Measurements from ENCODE around the gene C17orf67.
A peak's percentile ranks its signal among the peaks of the same experiment; 100 is the strongest.

C17orf67 gene

DNA sequence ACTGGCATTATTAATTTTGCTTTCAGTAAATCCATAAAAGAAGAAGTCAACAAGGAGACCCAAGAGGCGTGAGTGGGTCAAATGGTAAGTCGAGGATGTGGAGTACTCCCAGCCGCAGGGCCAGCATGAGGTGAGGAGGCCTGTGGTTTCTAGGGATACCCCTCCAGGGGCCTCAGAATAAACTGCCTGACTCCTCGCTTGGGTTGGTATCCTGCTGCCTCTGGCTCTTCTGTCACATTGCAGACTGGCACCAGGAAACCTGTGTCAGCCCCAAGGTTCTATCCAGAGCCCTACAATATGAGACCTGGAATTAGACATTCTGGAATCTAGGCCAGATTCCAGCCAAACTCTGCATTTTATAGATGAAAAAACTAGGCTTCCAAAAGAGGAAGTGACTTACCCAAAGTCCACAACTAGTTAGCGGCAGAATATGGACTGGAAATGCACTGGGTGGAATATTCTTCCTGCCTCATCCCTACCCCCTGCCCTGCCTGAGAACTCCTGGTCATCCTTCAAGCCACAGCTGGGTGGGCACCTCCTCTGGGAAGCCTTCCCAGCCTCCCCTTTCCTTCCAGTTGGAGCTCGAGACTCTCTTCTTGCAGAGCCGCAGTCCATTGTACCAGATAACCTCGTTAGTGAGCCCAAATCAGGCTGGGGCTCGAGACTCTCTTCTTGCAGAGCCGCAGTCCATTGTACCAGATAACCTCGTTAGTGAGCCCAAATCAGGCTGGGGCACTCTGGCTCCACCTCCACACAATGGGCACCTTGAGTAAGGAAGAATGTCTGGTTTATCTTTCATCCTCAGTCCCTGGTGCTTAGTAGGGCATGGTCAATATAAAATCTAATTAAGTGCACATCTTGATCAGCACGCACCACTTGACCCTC lies 22.6 kb downstream of the C17orf67 start:
- no peak for DNase-seq
- in situ Hi-C loops (cut with HindIII; ENCODE audit: low pct_ligation_motif_present, low pct_unique_long_range_greater_than_20kb, low sequenced_read_pairs) = no loop called here

DNA sequence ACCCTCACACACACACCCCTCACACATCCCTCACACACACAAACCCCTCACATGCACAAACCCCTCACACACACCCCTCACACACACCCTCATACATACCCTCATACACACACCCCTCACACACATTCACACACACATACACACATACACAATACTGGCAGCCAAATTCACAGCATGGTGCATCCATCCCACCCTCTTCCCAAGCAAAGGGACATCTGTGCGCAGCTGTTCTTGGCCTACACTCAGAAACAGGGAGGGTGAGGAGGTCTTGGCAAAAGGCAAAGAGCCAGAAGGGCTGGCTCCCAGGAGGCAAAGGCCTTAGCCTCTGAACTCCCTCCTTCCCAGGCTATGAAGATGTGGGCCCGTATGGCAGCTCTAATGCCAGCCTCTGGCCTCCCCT lies 23.4 kb downstream of the C17orf67 start:
- in situ Hi-C loops (cut with HindIII; ENCODE audit: low pct_ligation_motif_present, low pct_unique_long_range_greater_than_20kb, low sequenced_read_pairs) = no loop called here
- DNase-seq = no peak

DNA sequence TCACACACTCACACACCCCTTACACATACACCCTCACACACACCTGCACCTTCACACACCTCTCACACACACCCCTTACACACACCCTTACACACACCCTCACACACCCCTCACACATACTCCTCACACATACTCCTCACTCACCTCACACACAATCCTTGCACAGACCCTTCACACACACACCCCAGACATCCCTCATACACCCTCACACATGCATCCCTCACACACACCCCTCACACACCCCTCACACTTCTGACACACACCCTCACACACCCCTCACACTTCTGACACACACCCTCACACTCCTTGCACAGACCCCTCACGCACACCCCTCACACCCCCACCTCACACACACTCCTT lies 23.9 kb downstream of the C17orf67 start:
- in situ Hi-C loops (cut with HindIII; ENCODE audit: low pct_ligation_motif_present, low pct_unique_long_range_greater_than_20kb, low sequenced_read_pairs) = no loop called here
- DNase-seq = no peak

DNA sequence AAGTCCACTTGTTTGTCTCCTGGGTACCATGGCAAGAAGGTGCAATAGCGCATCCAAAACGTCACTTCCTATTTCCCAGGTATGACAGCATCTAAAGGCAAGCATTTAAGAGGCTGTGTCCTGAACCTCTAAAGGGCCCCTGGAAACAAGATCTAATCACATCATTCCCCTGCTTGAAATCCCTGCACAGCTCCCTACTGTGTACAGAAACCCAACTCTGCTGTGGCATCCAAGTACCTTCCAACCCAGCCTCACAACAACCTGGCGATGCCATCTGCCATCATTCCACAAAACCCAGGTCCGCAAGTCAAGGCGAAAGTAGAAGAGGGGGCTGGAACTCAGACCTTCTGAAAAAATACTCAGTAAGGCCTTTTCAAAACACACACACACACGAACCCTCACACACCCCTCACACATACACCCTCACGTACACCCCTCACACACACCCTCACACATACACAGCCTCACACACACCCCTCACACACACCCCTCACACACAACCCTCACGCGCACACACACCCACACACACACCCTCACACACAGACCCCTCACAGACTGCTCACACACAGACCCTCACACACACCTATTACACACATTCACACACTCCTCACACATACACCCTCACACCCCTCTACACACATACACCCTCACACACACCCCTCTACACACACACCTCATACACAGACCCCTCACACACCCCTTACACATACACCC lies 24.5 kb downstream of the C17orf67 start:
- in situ Hi-C loops (cut with HindIII; ENCODE audit: low pct_ligation_motif_present, low pct_unique_long_range_greater_than_20kb, low sequenced_read_pairs) = no loop called here
- no peak for DNase-seq

DNA sequence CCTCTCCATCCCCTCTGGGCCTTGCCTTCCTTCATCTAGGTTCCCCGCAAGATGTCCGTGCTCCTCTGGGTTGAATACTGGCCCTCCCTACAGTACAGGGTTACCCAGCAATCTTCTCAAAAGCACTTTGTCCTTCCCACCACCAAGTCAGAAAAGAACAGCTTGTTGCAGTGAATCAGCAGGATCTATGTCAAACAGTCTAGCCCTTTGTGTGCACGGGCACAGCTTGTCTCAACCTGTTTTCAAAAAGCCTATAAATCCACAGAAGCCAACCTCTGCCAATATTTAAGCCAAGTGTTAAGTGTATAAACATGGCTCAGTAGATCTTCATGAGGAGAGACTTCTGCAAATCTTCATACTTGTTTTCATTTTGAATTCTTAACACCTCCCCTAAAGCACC lies 25.2 kb downstream of the C17orf67 start:
- in situ Hi-C loops (cut with HindIII; ENCODE audit: low pct_ligation_motif_present, low pct_unique_long_range_greater_than_20kb, low sequenced_read_pairs) = no loop called here
- no peak for DNase-seq

DNA sequence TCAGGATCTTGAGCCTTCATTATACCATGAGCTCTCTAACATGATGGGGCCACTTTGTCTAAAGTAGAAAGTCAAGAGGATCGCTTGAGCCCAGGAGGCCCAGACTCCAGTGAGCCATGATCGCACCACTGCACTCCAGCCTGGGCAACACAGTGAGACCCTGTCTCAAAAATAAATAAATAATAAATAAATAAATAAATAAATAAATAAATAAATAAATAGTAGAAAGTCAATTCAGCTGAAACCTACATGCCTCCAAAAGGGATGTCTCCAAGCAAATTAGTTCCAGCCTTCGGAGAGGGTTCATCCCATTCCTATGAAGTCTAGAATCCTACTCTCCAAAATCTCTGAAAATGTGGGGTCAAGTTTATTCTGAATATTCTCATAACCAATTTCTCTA lies 26.0 kb downstream of the C17orf67 start:
- no peak for DNase-seq
- in situ Hi-C loops (cut with HindIII; ENCODE audit: low pct_ligation_motif_present, low pct_unique_long_range_greater_than_20kb, low sequenced_read_pairs) = no loop called here

DNA sequence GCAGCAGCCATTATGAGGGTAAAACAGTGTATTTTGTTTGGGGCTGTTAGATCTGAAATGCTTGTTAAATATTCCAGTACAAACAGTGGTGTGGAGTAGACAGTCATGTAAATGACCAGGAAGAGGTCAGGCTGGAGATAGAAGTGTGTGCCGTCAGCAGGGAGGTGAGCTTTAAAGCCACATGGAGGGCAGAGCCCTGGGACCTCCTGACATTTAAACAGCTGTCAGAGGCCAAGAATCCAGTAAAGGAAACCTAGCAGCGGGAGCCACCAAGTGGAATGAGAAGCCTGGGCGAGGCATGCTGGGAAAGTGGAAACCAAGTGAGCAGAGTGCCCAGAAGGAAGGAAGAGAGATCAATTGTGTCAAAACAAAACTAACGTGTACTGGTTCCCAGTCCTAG lies 26.8 kb downstream of the C17orf67 start:
- in situ Hi-C loops (cut with HindIII; ENCODE audit: low pct_ligation_motif_present, low pct_unique_long_range_greater_than_20kb, low sequenced_read_pairs) = no loop called here
- DNase-seq = no peak

DNA sequence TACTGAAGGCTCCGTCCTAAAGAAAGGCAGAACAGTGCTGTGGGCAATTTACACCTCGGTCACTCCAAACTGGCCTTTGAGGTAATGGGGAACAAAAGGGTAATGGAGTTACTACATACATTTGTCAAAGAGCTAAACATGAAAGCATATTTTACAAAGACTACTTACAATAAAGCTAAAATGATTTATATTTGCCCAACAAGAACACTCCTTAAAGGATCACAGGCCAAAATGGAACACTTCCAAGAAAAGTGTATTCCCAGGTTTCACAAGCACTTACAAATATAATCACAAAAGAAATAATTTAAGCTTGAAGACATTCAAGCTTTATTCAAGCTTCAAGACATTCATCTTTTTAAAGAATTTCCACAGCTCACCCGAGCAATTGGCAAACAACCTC lies 29.3 kb downstream of the C17orf67 start:
- in situ Hi-C loops (cut with HindIII; ENCODE audit: low pct_ligation_motif_present, low pct_unique_long_range_greater_than_20kb, low sequenced_read_pairs) = no loop called here
- DNase-seq = no peak

DNA sequence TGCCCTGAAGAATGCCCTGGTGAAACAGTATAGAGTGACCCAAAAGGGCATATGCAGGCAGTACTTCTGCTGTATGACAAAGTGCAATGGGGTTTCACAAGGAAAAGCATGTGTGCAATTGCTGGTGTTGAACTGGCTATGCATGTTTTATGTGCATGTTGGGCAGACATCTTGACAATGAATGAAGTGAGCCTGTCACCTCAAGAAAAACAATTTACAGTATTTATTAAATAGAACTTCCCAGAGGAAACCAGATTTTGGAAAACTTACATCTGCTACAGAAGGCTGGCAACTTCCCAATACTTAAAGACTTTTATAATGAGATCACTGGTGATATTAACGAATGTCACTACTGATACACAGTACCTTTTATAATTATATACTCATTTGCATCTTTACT lies 30.6 kb downstream of the C17orf67 start:
- in situ Hi-C loops (cut with HindIII; ENCODE audit: low pct_ligation_motif_present, low pct_unique_long_range_greater_than_20kb, low sequenced_read_pairs) = no loop called here
- DNase-seq = no peak

DNA sequence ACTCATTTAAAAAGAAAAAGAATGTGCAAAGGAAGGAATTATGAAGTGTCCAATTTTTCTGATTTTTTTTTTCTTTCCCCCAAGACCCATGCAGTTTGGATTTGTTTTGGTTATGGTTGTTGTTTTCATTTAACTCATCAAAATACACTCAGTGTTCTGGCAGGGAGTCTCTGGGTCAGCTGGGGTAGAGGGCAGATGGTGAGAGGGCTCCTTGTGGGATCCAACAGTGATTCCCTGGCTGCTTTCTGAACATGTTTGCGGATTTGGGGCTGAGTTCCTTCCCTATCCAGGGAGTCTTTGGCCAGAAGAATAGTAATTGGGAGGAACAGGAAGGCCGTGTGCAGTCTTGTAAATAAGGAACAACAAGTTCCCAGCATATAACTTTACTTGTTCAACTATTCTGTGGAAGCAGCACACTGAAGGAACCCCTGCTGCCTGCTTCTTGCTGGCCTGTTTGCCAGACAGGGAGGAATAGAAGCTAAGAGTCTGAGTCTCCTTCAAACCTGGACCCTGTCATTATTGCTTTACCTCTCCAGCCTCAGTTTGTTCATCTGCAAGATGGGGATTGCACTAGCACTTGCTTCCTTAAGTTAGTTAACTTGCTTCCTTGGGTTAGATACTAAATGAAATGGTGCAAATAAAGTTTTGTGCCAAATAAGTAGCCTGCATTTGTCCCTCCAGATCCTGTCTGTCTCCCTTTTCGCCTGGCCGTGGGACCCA lies 32.1 kb downstream of the C17orf67 start:
- DNase-seq = no peak
- in situ Hi-C loops (cut with HindIII; ENCODE audit: low pct_ligation_motif_present, low pct_unique_long_range_greater_than_20kb, low sequenced_read_pairs) = no loop called here

DNA sequence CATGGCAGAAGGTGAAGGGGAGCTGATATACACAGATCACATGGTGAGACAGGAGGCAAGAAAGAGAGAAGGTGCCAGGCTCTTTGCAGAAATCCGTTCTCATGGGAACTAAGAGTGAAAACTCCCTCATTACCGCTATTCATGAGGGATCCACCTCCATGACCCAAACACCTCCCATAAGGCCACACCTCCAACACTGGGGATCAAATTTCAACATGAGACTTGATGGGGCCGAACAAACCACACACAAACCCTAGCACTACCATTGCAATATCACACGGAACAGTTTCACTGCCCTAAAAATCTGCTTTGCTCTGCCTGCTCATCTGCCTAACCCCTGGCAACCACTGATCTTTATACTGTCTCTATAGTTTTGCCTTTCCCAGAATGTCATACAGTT lies 34.8 kb downstream of the C17orf67 start:
- no peak for DNase-seq
- in situ Hi-C loops (cut with HindIII; ENCODE audit: low pct_ligation_motif_present, low pct_unique_long_range_greater_than_20kb, low sequenced_read_pairs) = no loop called here

DNA sequence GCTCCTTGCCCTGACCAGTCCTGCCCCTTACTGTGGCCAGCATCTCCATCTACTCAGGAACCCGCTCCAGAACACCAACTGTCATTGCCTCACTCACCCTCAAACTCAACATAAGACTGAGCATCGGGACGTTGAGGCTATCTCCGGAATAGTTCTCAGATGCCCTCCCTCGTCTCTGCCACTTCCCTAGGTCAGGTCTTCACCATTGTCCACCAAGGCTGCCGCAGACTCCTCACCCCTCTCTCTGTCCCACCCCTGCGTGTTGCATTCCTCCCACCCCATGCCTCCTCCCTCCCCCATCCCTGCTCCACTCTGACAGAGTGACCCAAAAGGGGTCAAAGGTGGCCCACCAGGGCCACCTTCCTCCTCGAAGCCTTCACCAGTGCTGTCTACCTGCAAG lies 37.2 kb downstream of the C17orf67 start:
- DNase-seq = no peak
- in situ Hi-C loops (cut with HindIII; ENCODE audit: low pct_ligation_motif_present, low pct_unique_long_range_greater_than_20kb, low sequenced_read_pairs) = no loop called here

DNA sequence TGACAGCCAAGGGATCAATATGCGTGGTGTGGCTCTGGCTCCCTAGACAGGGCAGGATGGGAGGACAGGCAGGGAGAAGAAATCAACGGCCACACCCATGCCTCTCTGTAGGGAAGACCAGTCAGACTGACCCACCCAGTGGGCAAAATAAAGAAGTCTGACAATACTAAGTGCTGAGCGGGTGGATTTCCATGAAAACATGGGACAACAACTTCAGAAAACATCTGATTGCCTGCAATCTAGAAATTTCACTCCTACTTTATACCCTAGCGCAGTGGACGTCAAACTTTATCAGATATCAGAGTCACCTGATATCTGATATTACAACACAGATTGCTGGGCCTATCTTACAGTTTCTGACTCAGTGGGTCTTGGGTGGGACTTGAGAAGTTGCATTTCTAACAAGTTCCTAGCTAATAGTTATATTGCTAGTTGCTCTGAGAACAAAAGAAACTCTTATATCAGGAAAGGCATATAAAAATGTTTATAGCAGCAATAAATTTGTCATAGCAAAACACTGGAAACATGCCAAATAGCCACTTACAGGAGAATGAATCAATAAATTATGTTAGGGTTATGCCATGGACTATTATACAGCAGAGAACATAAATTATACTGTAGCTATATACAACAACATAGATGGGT lies 38.4 kb downstream of the C17orf67 start:
- DNase-seq = no peak
- in situ Hi-C loops (cut with HindIII; ENCODE audit: low pct_ligation_motif_present, low pct_unique_long_range_greater_than_20kb, low sequenced_read_pairs) = no loop called here

DNA sequence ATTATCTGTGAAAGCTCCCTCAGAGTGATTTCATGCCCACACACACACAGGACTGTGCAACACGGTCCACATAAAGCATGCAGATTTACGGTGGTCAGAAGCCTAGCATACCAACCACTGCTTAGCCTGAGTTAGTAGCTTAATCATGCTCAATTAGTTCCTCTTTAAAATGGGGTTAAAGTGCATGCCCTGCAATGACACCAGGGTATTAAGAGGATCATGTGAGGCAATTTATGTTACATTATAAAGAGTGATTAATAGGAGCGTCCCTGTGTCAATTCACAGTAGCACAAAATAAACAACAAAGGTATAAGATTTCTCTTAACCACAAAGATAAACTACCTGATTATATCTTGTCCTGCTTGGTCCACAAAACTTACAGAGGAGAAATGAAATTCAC lies 39.8 kb downstream of the C17orf67 start:
- DNase-seq = no peak
- in situ Hi-C loops (cut with HindIII; ENCODE audit: low pct_ligation_motif_present, low pct_unique_long_range_greater_than_20kb, low sequenced_read_pairs) = no loop called here

DNA sequence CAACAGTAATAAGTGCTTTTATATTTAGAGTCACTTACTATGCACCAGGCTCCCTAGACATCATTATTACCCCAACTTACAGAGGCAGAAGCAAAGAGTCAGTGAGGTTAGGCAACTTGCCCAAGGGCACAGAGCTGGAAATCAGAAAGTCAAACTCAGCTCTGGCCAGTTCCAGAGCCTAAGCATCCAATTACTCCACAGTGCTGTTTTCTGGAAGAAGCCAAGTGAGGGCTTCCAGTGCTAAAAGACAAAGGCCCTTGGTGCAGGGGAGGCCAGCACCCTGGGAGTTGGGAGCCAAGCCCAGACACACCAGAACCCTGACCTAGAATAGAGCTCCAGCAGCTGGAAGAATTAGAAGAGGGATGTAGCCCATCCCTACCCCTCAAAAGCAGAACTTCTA lies 40.2 kb downstream of the C17orf67 start:
- no peak for DNase-seq
- in situ Hi-C loops (cut with HindIII; ENCODE audit: low pct_ligation_motif_present, low pct_unique_long_range_greater_than_20kb, low sequenced_read_pairs) = no loop called here

DNA sequence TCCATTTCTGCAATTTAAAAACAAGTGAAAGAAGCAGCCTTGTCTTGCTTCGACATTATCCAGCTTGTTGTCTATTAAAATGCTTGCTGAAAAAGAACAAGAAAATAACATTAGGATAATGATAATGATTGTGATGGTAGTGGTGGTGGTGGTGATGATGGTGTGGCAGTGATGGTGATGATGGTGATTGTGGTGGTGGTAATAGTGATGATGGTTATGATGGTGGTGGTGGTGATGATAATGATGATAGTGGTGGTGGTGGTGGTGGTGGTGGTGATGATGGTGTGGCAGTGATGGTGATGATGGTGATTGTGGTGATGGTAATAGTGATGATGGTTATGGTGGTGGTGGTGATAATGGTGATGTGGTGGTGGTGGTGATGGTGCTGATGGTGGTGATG lies 41.5 kb downstream of the C17orf67 start:
- no peak for DNase-seq
- in situ Hi-C loops (cut with HindIII; ENCODE audit: low pct_ligation_motif_present, low pct_unique_long_range_greater_than_20kb, low sequenced_read_pairs) = no loop called here

DNA sequence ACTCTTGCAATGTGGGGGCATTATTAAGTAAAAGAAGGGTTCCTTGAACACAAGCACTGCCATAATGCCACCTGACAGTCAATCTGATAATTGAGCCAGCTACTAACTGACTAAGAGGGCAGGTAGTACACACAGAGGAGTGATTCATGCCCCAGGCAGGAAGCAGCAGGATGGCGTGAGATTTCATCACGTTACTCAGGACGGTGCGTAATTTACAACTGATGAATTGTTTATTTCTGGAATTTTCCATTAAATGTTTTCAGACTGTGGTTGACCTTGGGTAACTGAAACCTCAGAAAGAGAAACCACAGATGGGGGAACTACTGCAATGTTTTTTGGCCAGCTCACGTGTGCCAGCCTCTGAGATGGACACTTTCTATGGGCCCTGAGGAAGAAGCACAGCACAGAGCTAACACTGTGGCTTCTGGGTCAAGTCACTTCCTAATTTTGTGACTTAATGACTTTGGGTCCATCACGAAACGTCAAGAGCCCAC lies 46.7 kb downstream of the C17orf67 start:
- in situ Hi-C loops (cut with HindIII; ENCODE audit: low pct_ligation_motif_present, low pct_unique_long_range_greater_than_20kb, low sequenced_read_pairs) = no loop called here
- peak; percentile 61 for DNase-seq

DNA sequence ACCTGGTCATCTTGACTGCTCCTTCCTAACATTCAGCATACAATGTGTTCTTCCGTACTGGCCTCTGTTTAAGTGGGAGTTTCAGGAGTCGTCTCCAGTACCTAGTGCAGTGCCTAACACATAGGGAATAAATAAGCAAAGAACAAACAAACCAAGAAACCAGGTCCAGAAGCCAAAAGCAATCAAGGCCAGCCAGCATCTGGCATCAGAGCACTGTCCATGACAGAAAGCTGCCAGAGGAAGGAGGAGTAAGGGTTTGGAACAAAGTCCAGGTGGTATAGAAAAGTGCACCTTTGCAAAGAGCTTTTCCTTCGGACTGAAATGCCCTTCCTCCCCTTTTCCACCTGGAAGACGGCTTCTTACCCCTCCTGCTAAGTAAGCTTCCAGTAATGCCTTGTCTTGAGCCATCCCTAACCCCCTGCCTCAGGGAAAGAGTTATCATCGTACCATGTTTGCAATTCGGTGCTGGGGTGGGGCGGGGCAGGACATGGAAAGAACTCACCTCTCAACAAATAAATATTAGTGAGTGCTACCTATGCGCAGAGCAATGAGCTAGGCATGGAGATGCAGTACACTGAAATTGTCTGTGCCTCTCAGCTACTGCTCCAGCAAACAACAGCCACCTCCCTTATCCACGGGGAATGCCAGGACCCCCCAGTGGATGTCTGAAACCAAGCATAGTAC lies 47.6 kb downstream of the C17orf67 start:
- DNase-seq = no peak
- in situ Hi-C loops (cut with HindIII; ENCODE audit: low pct_ligation_motif_present, low pct_unique_long_range_greater_than_20kb, low sequenced_read_pairs) = no loop called here

All from ACHN (cell line).